SK-N-SH (cell line): ENCODE data around the gene OXSR1.

Experiments
- GABPA ChIP-seq: IDR thresholded peaks from 2 replicates; pipeline ENCODE4 v1.4.0; 2012; ENCODE audit warnings: low read depth, mild to moderate bottlenecking
- GATA2 ChIP-seq: sonication (generic); formaldehyde crosslinking; IDR thresholded peaks from 2 replicates; pipeline ENCODE4 v1.5.0; 2020; ENCODE audit warnings: mild to moderate bottlenecking, missing genetic modification reagents
- NRF1 ChIP-seq: IDR thresholded peaks from 2 replicates; pipeline ENCODE4 v1.6.1; 2012; ENCODE audit warnings: low read depth, mild to moderate bottlenecking, low read length
- POLR2AphosphoS5 ChIP-seq: IDR thresholded peaks from 2 replicates; pipeline ENCODE4 v1.6.1; 2012; ENCODE audit warnings: low read depth, low read length
- RCOR1 ChIP-seq: fragments of 150-350 bp; IDR thresholded peaks from 2 replicates; pipeline ENCODE4 v1.6.1; 2017; ENCODE audit warnings: antibody characterized with exemption, low read length
- REST ChIP-seq: IDR thresholded peaks from 2 replicates; pipeline ENCODE4 v1.6.1; 2012; ENCODE audit warnings: mild to moderate bottlenecking, low read depth, low read length, moderate library complexity
- SIN3A ChIP-seq: IDR thresholded peaks from 2 replicates; pipeline ENCODE4 v1.6.1; 2012; ENCODE audit warnings: low read depth, mild to moderate bottlenecking, low read length, moderate library complexity, borderline replicate concordance
- SMC3 ChIP-seq: IDR thresholded peaks from 2 replicates; pipeline ENCODE4 v1.6.1; 2012; ENCODE audit warnings: low read depth, low read length, improper control_type of control experiment
- TAF1 ChIP-seq: IDR thresholded peaks from 2 replicates; pipeline ENCODE4 v1.6.1; 2012; ENCODE audit warnings: low read depth, mild to moderate bottlenecking, low read length, moderate library complexity, borderline replicate concordance
- TCF12 ChIP-seq: IDR thresholded peaks from 2 replicates; pipeline ENCODE4 v1.4.0; 2012
- YY1 ChIP-seq: IDR thresholded peaks from 2 replicates; pipeline ENCODE4 v1.4.0; 2012; ENCODE audit warnings: low read depth, mild to moderate bottlenecking
- TF ChIP-seq, protein P1 (sequence below): fragments of 200-600 bp; sonication (generic); IDR thresholded peaks from 2 replicates; pipeline ENCODE4 v1.6.1; 2017; ENCODE audit warnings: antibody characterized with exemption, mild to moderate bottlenecking, moderate library complexity
- TF ChIP-seq, protein P2 (sequence below): IDR thresholded peaks from 2 replicates; pipeline ENCODE4; 2012

GRCh38 chr3:38247366-38248035 lies 82.2 kb downstream of the OXSR1 start:
- TF ChIP-seq, protein P1, sequence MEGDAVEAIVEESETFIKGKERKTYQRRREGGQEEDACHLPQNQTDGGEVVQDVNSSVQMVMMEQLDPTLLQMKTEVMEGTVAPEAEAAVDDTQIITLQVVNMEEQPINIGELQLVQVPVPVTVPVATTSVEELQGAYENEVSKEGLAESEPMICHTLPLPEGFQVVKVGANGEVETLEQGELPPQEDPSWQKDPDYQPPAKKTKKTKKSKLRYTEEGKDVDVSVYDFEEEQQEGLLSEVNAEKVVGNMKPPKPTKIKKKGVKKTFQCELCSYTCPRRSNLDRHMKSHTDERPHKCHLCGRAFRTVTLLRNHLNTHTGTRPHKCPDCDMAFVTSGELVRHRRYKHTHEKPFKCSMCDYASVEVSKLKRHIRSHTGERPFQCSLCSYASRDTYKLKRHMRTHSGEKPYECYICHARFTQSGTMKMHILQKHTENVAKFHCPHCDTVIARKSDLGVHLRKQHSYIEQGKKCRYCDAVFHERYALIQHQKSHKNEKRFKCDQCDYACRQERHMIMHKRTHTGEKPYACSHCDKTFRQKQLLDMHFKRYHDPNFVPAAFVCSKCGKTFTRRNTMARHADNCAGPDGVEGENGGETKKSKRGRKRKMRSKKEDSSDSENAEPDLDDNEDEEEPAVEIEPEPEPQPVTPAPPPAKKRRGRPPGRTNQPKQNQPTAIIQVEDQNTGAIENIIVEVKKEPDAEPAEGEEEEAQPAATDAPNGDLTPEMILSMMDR = peak; percentile 53
- no peak for TF ChIP-seq NRF1
- no peak for TF ChIP-seq SIN3A
- TF ChIP-seq TAF1 = no peak
- peak; percentile 60 for TF ChIP-seq TCF12
- TF ChIP-seq, protein P2, sequence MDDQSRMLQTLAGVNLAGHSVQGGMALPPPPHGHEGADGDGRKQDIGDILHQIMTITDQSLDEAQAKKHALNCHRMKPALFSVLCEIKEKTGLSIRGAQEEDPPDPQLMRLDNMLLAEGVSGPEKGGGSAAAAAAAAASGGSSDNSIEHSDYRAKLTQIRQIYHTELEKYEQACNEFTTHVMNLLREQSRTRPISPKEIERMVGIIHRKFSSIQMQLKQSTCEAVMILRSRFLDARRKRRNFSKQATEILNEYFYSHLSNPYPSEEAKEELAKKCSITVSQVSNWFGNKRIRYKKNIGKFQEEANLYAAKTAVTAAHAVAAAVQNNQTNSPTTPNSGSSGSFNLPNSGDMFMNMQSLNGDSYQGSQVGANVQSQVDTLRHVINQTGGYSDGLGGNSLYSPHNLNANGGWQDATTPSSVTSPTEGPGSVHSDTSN = peak; percentile 61
- no peak for TF ChIP-seq GABPA
- TF ChIP-seq RCOR1 = no peak
- TF ChIP-seq SMC3 = peak; percentile 23; the same call in 1 of the 2 replicates
- TF ChIP-seq GATA2 (CRISPR knock-in tag) = no peak
- TF ChIP-seq YY1 = no peak
- no peak for TF ChIP-seq POLR2AphosphoS5
- no peak for TF ChIP-seq REST
